GM18505 (cell line): ENCODE measurements around the gene KRTAP5-4.

Source experiments
- ATAC-seq: cut with Tn5 transposase; IDR thresholded peaks from one replicate; pipeline ENCODE4 v1.9.1; 2021; ENCODE audit not compliant: unreplicated experiment
- POLR2A ChIP-seq: IDR thresholded peaks from 4 replicates; pipeline ENCODE4 v1.6.1; 2011; ENCODE audit warnings: borderline replicate concordance; ENCODE audit not compliant: insufficient read depth, insufficient read length; ENCODE audit errors: extremely low read depth

The KRTAP5-4 gene

DNA sequence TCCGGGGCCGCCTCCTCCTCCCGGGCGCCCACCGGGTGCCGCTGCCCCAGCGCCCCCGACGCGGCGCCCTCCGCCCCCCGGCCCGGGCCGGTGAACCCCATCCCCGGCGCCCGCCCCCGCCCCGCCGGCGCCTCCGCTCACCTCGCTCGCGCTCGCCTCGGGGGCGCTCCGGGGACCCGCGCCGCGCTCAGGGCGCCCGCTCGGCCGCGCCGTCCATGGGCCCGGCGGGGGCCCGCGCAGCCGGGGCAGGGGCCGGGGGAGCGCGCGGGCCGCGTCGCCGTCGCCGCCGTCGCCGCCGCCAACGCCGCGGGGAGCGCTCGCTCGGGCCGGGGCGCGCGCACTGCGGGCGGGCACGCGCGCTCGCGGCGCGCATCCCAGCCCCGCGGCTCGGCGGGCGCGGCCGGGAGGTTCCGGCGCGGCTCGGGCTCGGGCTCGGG is 50.2 kb downstream of the KRTAP5-4 start:
- no peak for ATAC-seq
- no peak for TF ChIP-seq POLR2A
